ENCODE data around the gene SREBF2. TPM values are rescaled to one million over a fixed set of nuclear protein-coding genes. Genes with fewer than 3 reads are reported as not detected.

Gene SREBF2
- total and polyA plus RNA-seq, 2 of the 13 experiments (the other 11 are each of a cell fraction or from before 2014, with no cell fraction given), result 53.8 to 72.6 TPM

- no peak for TF ChIP-seq ZNF646 (CRISPR knock-in tag; IDR thresholded peaks at IDR 0.05)
- no peak for TF ChIP-seq FLYWCH1 (CRISPR knock-in tag; IDR thresholded peaks at IDR 0.05)
- TF ChIP-seq RARA (CRISPR knock-in tag; IDR thresholded peaks at IDR 0.05), result no peak
- no peak; the same call in 1 of the 2 replicates for TF ChIP-seq SRY (CRISPR knock-in tag; IDR thresholded peaks at IDR 0.05)
- TF ChIP-seq FOXA1 (IDR thresholded peaks at IDR 0.05), result no peak
- TF ChIP-seq FOXA1 (CRISPR knock-in tag; IDR thresholded peaks at IDR 0.05), result no peak; the same call in 1 of the 2 replicates
- TF ChIP-seq ZC3H4 (CRISPR knock-in tag; IDR thresholded peaks at IDR 0.05; ENCODE audit: borderline replicate concordance), result no peak
- no peak for TF ChIP-seq ETV6 (CRISPR knock-in tag; conservative IDR thresholded peaks at IDR 0.05)
- peak; percentile 11; the same call in 1 of the 2 replicates for TF ChIP-seq ZC3H13 (CRISPR knock-in tag; IDR thresholded peaks at IDR 0.05)
- TF ChIP-seq ELF4 (CRISPR knock-in tag; IDR thresholded peaks at IDR 0.05; ENCODE audit: borderline replicate concordance), result no peak
- no peak for TF ChIP-seq MAFF (IDR thresholded peaks at IDR 0.05; ENCODE audit: low read depth, low read length)
- peak; percentile 62 for TF ChIP-seq ZNF768 (CRISPR knock-in tag; IDR thresholded peaks at IDR 0.05)
- peak; percentile 87 for TF ChIP-seq KLF13 (CRISPR knock-in tag; IDR thresholded peaks at IDR 0.05)
- TF ChIP-seq HIVEP1 (CRISPR knock-in tag; IDR thresholded peaks at IDR 0.05), result no peak
- TF ChIP-seq ZNF570 (CRISPR knock-in tag; IDR thresholded peaks at IDR 0.05; ENCODE audit: borderline replicate concordance), result 0 out of 2 replicates have a peak, but pooled peaks have one; percentile 43
- TF ChIP-seq ZKSCAN5 (CRISPR knock-in tag; IDR thresholded peaks at IDR 0.05), result no peak; the same call in 1 of the 2 replicates
- no peak for TF ChIP-seq DNMT3B (CRISPR knock-in tag; conservative IDR thresholded peaks at IDR 0.05)
- TF ChIP-seq THRA (CRISPR knock-in tag; IDR thresholded peaks at IDR 0.05; ENCODE audit: borderline replicate concordance), result peak; percentile 48
- TF ChIP-seq ZFYVE20 (CRISPR knock-in tag; IDR thresholded peaks at IDR 0.05; ENCODE audit: borderline replicate concordance, low read depth), result no peak
- peak; percentile 45; the same call in 1 of the 2 replicates for TF ChIP-seq HNF4A (CRISPR knock-in tag; IDR thresholded peaks at IDR 0.05)
- TF ChIP-seq ZNF607 (CRISPR knock-in tag; IDR thresholded peaks at IDR 0.05; ENCODE audit: borderline replicate concordance), result peak; percentile 78
- TF ChIP-seq LBX2 (CRISPR knock-in tag; IDR thresholded peaks at IDR 0.05; ENCODE audit: borderline replicate concordance), result peak; percentile 62; the same call in 1 of the 2 replicates
- TF ChIP-seq HOXD1 (CRISPR knock-in tag; IDR thresholded peaks at IDR 0.05), result no peak
- peak; percentile 90 for TF ChIP-seq SAP130 (CRISPR knock-in tag; IDR thresholded peaks at IDR 0.05; ENCODE audit: low read depth)
These were observed 32.4 kb upstream of the SREBF2 start, which contains the start of gene CCDC134 (continued) for GRCh38 chr22:41800348-41801146.

All from HepG2 (cell line).